Activated T-cell treated with anti-CD3 and anti-CD28 coated beads for 48 hours (primary cell): ENCODE measurements around the gene CACNA1I.
A peak's percentile ranks its signal among the peaks of the same experiment; 100 is the strongest.

Experiments used
- DNase-seq: peaks from one replicate; pipeline ENCODE4 v3.0.0-alpha.2; 2020; ENCODE audit warnings: low read depth

CACNA1I gene

DNA sequence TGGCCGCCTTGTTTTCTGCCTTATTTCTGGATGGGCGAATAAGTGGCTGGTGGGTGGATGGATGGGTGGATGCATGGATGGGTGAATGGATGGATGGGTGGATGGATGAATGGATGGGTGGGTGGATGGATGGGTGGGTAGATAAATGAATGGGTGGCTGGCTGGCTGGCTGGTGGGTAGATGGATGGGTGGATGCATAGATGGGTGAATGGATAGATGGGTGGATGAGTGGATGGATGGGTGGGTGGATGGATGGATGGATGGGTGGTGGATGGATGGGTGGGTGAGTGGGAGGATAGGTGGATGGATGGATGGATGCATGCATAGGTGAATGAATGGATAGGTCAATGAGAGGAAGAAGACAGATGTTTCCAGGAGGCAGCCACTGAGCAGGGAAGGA lies 98.9 kb downstream of the CACNA1I start:
- no peak for DNase-seq

DNA sequence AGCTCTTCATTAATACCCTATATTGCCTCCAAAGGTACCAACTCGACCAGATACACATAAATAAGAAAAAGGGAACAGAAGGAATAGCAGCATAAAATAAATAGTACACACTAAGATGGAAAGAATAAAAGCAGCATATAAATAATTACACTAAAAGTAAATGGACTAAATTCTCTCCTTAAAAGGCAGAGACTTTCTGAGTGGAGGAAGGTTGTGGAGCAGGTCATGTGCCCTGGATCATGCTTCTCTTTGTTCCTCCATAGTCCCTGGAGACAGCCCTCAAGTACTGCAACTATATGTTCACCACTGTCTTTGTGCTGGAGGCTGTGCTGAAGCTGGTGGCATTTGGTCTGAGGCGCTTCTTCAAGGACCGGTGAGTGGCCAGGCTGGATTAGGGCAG lies 101.4 kb downstream of the CACNA1I start:
- no peak for DNase-seq

DNA sequence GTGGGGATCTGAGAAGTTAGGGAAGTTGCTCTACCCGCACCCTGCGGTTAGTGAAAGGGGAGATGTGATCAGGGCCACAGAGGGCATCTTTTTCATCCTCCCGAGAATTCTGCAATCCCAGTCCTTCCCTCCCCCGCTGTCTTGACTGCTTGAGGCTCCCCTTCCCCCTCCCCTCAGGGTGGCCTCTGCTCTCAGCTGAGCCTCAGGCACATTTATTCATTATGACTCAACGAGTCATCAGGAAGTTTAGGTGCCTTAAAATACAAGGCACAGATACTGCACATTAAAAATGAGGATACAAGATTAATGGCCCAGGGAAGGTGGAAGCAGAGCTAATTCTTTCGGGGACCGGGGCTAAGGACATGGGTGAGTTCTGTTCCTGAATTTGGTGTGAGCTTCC lies 104.0 kb downstream of the CACNA1I start:
- DNase-seq, result no peak

DNA sequence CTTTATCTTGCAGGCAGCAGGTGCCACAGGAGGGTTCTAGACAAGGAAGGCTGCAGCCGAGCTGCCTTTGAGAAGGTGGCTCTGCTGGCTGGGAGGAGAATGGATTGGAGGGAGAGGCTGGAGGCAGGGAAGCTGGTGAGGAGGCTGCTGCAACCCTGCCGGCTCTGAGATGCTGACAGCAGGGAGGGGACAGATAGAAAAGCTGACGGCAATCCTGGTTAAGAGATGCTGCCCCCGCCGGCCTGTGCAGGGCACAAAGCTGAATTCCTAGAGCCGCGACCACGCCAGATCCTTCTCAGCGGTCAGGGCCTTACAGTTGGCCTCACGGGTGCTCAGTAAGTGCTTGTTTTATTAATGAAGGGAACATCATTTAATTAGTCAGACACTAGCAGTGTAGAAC lies 105.4 kb downstream of the CACNA1I start:
- DNase-seq, result no peak

DNA sequence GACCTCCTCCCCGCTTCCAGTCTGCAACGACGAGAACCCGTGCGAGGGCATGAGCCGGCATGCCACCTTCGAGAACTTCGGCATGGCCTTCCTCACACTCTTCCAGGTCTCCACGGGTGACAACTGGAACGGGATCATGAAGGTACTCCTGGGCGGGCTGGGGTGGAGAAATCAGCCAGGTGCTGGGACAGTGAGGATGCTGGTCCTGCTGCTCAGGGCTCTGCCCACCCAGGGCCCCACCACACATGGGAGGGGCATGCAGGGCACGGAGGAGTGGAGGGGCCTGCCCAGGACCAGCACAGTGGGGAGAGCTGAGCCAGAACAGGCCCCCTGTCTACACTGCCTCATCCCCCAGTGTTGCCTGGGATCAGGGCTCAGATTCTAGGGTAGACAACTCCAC lies 107.4 kb downstream of the CACNA1I start:
- DNase-seq, result no peak

DNA sequence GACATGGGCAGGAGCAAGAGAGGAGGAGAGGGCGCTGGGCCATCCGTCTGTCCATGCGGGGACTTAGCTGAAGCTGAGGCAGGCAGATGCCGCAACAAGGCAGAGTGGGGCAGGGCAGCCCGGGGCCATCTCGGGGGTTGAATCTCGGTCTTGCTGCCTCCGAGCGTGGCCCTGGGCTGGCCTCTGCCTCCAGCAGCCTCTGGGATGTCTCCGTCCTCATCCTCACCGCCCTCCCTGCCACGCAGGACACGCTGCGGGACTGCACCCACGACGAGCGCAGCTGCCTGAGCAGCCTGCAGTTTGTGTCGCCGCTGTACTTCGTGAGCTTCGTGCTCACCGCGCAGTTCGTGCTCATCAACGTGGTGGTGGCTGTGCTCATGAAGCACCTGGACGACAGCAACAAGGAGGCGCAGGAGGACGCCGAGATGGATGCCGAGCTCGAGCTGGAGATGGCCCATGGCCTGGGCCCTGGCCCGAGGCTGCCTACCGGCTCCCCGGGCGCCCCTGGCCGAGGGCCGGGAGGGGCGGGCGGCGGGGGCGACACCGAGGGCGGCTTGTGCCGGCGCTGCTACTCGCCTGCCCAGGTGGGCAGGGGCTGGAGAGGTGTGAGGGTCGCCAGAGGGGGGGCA lies 108.4 kb downstream of the CACNA1I start:
- DNase-seq, result no peak

DNA sequence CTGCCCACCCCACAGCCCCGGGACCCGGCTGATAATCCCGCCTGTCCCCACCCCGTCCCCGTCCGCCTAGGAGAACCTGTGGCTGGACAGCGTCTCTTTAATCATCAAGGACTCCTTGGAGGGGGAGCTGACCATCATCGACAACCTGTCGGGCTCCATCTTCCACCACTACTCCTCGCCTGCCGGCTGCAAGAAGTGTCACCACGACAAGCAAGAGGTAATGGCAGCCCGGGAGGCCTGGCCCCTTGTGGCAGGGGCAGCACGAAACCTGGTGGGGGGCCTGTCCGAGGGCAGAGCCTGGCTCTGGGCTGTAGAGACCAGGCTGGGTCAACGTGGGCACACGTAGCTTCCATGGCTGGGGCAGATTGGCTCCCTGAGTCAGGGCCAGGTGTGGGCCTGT lies 109.1 kb downstream of the CACNA1I start:
- no peak for DNase-seq

DNA sequence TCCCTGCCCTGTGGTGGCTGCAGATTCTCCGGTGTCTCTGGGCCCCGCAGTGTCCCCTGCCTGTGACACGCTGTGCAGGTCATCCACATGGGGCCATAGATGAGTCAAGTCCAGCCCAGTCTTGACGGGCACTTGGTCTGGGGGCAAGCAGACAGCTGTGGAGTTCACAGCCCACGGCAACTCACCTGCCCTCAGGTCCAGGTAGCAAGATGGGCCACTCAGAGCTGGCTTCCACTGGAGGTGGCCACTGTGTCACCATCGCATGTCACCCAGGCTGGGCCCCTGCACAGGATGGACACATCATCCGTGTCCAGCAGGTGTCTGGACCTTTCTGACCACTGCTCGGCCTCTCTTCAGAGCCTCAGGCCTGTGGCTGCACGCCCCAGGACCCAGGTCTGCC lies 109.9 kb downstream of the CACNA1I start:
- no peak for DNase-seq

DNA sequence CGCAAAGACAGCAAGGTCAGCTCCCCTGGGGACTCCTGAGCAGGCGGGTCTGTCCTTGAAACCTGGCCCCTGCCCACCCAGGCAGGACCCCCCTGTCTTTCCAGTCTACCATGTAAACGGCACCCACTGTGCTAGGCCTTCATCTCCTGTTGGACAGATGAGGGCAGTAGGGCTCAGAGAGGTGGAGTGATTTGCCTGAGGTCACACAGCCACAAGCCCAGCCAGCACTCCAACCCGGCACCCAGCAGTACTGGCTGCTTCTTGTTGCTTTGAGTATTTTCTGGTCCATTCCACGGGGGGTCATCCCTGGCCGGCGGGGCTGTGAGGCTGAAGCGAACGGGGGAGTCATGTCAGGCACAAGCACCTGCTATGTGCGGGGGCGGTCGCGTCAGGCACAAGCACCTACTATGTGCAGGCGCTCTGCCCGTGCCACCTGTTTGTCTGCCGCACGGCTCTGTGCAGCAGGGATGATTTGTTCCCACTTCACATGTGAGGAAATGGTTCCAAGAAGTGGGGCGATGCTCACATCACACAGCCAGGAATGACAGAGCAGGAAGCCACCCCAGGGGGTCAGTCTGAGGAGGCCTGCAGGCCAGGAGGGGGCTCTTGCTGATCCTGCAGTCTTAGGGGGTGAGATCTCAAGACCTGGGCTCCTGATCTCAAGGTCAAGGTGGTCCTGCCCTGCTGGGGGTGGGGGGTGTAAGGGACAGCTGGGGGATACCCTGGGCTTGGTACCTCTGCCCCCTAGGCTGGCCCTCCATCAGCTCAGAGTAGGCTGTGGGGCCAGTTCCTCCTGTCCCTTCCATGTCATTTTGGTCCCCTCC lies 110.7 kb downstream of the CACNA1I start:
- DNase-seq, result no peak

DNA sequence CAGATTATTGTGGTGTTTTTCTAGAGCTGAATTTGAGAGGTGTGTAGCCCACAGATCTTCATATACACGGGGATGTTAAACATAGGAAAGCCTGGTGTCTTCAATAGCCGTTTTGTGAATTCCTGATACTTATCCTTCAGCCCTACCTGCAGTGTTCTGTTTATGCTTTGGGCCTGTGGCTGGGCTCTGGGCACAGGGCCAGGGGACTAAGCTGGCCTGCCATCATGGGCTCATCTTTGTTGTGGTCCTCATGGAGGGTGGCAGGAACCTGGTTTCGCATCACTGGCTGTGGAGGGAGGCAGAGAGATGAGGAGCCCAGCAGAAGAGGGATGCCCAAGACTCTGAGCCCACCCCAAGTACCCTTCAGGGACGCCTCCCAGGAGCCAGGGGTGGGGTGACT lies 112.4 kb downstream of the CACNA1I start:
- DNase-seq, result no peak

DNA sequence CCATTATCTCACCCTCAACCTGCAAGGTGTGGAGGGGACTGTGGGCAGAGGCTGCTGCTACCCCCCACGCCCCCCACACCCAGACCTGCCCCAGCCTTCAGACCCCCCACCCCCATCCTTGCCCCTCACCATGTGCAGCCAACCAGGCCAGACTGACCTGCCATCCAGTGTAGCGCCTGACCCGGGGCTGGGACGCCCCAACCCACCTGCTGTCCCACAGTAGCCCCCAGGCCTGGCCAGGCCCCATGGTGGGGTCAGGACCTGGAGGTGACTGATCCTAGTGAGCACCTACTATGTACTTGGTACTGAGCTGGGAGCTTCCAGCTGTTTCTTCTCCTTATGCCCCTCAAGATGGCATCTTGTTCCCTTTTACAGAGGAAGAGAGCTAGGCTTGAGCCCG lies 113.1 kb downstream of the CACNA1I start:
- DNase-seq, result no peak

DNA sequence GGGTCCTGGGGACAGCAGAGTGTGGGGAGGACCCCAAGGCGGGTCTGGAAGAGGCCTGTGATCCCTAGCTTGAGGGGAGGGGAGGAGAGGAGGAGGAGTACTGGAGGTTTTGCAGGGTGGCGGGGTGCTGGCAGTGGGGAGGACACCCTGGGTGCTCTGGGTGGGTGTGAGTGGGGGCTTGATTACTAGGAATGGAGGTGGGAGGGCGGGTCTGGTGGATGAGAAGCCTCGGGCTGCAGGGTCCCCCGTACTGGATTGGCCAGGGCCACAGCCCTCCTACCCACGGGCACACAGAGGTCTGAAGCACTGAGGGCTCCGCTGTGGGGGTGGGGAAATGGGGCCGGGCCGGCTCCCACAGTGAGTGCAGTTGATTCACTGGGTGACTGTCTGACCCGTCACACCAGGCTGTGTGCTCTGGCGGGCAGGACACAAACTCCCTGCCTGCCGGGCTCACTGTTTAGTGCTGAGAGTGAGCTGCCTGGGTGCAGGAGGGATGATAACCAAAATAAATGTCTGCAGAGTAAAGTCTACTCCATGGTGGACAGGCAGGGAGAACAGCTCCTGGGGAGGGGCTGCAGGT lies 114.2 kb downstream of the CACNA1I start:
- no peak for DNase-seq

DNA sequence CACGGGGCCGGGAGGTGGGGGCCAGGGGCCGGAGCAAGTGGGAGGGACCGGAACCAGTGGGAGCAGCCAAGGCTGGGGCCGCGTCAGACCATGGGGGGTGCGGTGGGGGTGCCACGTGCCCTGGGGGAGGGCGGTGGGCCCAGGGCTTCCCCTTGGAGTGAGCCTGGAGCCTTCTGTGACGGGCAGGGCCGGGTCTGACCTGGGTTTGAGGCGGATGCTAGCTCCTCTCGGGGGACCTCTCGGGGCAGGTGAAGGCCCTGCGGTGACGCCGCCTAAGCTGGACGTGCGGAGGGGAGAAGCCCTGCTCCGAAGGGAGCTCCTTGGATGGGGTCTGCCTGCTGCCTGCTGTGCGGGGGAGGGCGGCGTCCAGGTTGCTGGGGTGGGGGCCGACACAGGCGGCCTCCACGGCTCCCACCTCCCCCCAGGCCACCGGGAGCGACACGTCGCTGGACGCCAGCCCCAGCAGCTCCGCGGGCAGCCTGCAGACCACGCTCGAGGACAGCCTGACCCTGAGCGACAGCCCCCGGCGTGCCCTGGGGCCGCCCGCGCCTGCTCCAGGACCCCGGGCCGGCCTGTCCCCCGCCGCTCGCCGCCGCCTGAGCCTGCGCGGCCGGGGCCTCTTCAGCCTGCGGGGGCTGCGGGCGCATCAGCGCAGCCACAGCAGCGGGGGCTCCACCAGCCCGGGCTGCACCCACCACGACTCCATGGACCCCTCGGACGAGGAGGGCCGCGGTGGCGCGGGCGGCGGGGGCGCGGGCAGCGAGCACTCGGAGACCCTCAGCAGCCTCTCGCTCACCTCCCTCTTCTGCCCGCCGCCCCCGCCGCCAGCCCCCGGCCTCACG lies 115.0 kb downstream of the CACNA1I start:
- no peak for DNase-seq

DNA sequence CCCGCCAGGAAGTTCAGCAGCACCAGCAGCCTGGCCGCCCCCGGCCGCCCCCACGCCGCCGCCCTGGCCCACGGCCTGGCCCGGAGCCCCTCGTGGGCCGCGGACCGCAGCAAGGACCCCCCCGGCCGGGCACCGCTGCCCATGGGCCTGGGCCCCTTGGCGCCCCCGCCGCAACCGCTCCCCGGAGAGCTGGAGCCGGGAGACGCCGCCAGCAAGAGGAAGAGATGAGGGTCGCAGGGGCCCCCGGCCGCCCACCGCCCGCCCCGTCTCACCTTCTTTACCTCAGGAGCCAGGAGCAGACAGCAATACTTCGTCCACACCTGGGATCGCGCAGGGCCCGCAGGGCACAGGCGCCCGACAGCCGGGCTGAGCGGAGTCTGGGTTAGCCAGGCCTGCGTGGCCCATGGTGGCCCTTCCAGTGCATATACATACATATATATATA lies 115.6 kb downstream of the CACNA1I start:
- DNase-seq, result no peak

DNA sequence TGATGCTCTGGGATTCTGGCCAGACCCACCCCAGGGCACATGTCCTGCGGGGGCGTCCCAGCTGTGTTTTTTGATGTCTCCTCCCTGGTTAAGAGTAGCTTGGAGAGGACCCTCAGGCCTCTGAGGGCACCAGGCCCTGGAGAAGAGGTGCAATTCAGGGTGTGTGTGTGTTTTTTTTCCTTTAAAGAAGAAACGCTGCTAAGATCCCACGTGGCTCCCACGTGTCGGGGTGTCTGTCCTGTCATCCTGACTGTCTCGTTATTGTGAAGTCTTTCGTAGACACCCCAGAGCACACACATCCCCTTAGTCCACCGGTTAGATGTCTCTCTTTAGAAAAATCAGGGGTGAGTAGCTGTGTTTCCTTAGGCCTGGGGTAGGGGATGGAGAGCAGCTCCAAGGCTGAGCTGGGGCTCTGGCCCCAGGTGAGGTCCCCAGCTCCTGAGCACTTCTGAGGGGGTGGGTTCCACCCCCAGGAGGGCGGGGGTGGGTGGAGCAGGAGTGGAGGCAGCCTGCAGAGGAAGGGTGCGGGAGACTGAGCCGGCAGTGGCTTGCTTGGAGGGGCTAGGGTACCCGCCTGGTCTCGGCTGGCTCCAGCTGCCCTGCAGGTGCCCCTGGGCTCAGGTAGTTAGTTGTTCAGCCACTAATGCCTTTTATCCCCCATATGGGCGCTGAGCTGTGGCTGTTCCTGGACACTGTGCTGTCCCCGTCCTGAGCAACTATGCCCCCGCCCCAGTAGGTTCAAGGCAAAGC lies 116.4 kb downstream of the CACNA1I start:
- no peak for DNase-seq

DNA sequence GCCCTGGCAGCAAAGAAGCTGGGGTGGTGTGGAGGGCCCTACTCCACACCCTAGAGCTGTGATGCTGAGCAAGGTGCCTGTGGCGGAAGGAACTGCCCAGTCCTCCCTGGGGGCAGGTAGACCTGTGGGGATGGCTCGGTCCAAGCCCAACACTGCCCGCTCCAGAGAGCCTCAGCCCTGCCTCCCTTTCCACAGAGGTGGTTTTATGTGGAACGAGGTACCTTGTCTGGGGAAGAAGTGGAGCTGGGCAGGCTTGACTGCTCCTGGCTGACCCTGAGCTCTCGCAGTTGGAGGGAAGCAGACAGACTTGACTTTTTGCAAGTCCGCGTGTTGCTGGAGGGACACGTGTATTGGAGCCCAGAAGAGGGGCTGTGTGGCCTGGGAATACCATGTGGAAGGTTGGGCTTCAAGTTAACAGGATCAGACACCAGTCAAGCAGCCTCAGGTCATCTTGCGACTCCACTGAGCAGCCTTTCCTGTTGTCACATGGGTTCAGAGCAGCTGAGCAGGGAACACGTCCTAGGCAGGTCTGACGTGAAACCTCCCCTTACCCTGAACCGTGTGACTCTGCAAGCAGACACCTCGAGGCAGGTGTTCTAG lies 117.7 kb downstream of the CACNA1I start:
- no peak for DNase-seq

DNA sequence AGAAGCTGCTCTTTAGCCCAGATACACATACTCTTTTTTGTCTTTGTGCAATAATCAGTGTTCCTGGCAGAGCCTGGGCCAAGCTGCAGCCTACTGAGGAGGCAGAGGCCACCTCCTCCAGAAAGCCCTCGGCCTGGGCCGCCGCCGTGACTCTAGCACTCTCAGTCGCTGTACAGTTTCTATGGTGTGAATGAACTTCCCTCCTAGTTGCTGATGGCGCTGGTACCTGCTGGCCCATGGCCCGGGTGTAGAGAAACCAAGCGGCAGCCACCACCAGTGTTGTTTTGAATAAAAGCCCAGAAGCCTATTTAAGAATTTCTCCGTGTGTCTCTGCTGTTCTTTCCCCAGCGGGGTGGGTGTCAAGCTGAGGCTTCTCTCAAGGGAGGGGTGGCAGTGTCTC lies 118.9 kb downstream of the CACNA1I start:
- DNase-seq, result no peak

DNA sequence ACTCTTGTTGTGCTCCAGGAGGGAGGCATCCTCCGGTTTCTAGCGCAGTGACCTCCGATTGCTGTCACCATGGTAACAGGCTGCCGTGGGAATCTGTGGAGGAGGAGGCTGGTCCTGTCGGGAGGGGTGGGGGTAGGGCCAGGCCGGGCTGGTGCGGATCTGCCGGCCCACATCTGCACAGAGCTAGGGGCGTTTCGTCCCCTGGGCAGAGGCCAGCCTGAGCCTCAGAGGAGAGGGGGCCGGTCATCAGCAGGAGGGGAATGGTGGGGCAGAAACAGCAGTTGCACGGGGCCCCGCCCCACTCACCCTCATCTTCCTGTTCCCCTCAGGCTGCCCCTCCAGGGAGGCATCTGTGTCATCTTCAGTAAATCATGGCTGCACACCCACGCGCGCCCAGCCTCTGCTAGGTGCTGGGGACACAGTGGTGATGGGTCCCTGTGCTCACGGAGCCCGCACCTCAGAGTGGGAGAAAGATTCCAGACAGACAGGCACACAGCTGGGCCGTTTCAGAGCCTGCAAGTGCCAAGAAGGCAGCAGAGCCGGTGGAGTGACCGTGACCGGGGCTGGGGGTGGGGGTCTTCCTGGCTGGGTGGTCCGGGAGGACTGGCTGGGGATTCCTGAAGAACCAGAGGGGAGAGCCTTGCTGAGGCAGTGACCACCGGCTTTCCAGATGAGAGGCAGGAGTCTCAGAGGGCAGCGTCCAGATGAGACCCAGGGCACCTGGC lies 120.5 kb downstream of the CACNA1I start:
- DNase-seq, result peak; percentile 33

DNA sequence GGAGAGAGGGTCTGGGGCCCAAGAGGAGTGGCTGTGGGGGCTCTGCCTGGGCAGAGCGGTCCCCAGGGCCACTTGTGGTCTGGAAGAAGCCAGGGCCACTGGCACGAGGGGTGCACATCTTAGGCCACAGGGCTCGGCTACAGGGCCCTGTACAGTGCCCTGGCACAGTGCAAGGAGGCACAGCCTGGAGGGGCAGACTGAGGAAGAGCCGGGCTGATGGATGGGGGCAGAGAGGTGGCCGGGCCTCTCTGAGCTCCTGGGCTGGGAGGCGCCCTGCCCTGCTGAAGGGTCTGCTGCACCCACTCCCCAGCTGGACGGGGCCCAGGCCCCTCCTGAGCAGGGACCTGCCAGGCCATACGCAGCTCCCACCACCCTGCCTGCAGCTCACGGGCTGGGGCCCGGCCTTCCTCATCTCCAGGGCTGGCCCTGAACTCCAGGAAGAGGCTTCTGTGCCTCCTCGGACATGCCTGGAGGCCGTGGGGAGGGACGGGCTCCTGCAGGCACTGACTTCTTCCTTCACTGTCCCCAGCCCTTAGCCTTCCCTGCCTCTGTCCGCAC lies 123.5 kb downstream of the CACNA1I start:
- no peak for DNase-seq

DNA sequence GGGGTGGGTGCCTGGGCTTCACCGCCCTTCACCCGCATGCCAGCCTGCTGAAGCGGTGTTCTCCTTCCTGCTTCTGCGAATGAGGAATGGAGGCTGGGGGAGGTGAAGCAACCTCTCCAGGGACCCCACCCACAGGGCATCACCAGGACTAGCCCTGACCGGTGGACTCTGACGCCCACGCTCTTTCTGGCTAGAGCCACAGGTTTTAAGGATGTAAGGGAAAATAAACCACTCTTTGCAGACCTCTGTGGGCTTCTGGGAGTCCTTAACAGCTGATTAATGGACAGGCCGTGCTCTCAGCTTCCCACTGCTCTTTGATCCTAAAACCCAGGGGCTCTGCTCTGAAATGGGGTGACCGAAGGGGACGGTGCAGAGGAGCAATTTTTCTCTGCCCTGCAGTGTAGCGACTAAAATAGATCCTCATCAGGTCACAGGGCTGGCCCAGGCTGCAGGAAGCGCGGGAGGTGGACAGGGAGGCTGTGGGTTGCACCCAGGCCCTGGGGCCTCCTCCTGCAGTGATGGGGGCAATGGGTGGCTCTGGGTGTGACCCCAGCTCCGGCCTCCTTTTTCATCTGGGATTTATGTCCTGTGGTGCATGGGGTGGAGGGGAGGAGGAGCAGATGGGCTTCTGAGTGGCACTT lies 127.4 kb downstream of the CACNA1I start:
- no peak for DNase-seq
